Mesenchymal stem cell (in vitro differentiated cells and primary cell): ENCODE measurements around the gene ATG10.

Experiments used
- DNase-seq: peaks from one replicate; pipeline ENCODE4 v3.0.0-alpha.2; 2013
- H2AFZ ChIP-seq: one replicate; pipeline ENCODE4 v1.6.1; 2013; ENCODE audit warnings: low read depth, mild to moderate bottlenecking, control low read depth, inconsistent platforms, low read length, moderate library complexity
- H2AK5ac ChIP-seq: 2 replicates; pipeline ENCODE4 v1.6.1; 2013; ENCODE audit warnings: low read length, moderate library complexity, mild to moderate bottlenecking, inconsistent platforms; ENCODE audit not compliant: severe bottlenecking
- H2BK120ac ChIP-seq: one replicate; pipeline ENCODE4 v1.6.1; 2013; ENCODE audit warnings: low read depth, mild to moderate bottlenecking, inconsistent platforms, low read length, moderate library complexity
- H2BK12ac ChIP-seq, 2 experiments: one replicate each; pipeline ENCODE4 v1.6.1; 2013; ENCODE audit warnings: inconsistent platforms in 2 of 2, low read length in 2 of 2, mild to moderate bottlenecking in 2 of 2, moderate library complexity in 2 of 2, control low read depth in 1 of 2
- H2BK15ac ChIP-seq: one replicate; pipeline ENCODE4 v1.6.1; 2013; ENCODE audit warnings: mild to moderate bottlenecking, low read depth, inconsistent platforms; ENCODE audit not compliant: poor library complexity, severe bottlenecking
- H2BK5ac ChIP-seq: 2 replicates; pipeline ENCODE4 v1.6.1; 2013; ENCODE audit warnings: low read depth, mild to moderate bottlenecking, low read length, control low read depth, inconsistent platforms; ENCODE audit not compliant: poor library complexity, severe bottlenecking
- H3K14ac ChIP-seq, 2 experiments: one replicate each; pipeline ENCODE4 v1.6.1; 2013; ENCODE audit warnings: inconsistent platforms in 2 of 2, low read length in 2 of 2, control low read depth in 1 of 2, mild to moderate bottlenecking in 1 of 2, moderate library complexity in 1 of 2
- H3K18ac ChIP-seq, 2 experiments: one replicate each; pipeline ENCODE4 v1.6.1; 2013; ENCODE audit warnings: inconsistent platforms in 2 of 2, low read length in 2 of 2, control low read depth in 1 of 2, low read depth in 1 of 2, mild to moderate bottlenecking in 1 of 2
- H3K23ac ChIP-seq, 2 experiments: one replicate each; pipeline ENCODE4 v1.6.1; 2013; ENCODE audit warnings: inconsistent platforms in 2 of 2, low read length in 2 of 2, mild to moderate bottlenecking in 2 of 2, moderate library complexity in 2 of 2, control low read depth in 1 of 2
- H3K27ac ChIP-seq: 2 replicates; pipeline ENCODE4 v1.5.1; 2013; ENCODE audit warnings: mild to moderate bottlenecking, moderate library complexity, low read length, control low read depth, inconsistent platforms; ENCODE audit not compliant: poor library complexity, severe bottlenecking
- H3K27me3 ChIP-seq, 2 experiments: 2 replicates each; pipeline versions ENCODE4 v1.6.1 to v1.7.0; 2013; ENCODE audit warnings: low read length in 2 of 2, mild to moderate bottlenecking in 2 of 2, moderate library complexity in 2 of 2, control low read depth in 1 of 2, inconsistent platforms in 1 of 2; ENCODE audit not compliant: control insufficient read depth in 1 of 2, insufficient read depth in 1 of 2
- H3K36me3 ChIP-seq, 2 experiments: 2 replicates each; pipeline versions ENCODE4 v1.6.1 to v1.7.0; 2013; ENCODE audit warnings: low read length in 2 of 2, control low read depth in 1 of 2, inconsistent platforms in 1 of 2, low read depth in 1 of 2, mild to moderate bottlenecking in 1 of 2; ENCODE audit not compliant: insufficient read depth in 2 of 2, control insufficient read depth in 1 of 2
- H3K4ac ChIP-seq, 2 experiments: one replicate each; pipeline ENCODE4 v1.6.1; 2013; ENCODE audit warnings: inconsistent platforms in 2 of 2, low read length in 2 of 2, mild to moderate bottlenecking in 2 of 2, moderate library complexity in 2 of 2, control low read depth in 1 of 2, low read depth in 1 of 2
- H3K4me1 ChIP-seq: 2 replicates; pipeline ENCODE4 v1.6.1; 2013; ENCODE audit warnings: low read depth, low read length, control low read depth; ENCODE audit not compliant: control insufficient read depth, insufficient read depth
- H3K4me2 ChIP-seq: 2 replicates; pipeline ENCODE4 v1.6.1; 2013; ENCODE audit warnings: low read length, mild to moderate bottlenecking, inconsistent platforms; ENCODE audit not compliant: poor library complexity, severe bottlenecking
- H3K4me3 ChIP-seq, 2 experiments: 2 replicates each; pipeline versions ENCODE4 v1.5.1 to v1.7.0; 2013; ENCODE audit warnings: low read length in 2 of 2, mild to moderate bottlenecking in 2 of 2, control low read depth in 1 of 2, low read depth in 1 of 2; ENCODE audit not compliant: insufficient read depth in 1 of 2
- H3K79me1 ChIP-seq: replicated peaks from 2 replicates; pipeline ENCODE4 v1.6.1; 2013; ENCODE audit warnings: mild to moderate bottlenecking, control low read depth, low read length, inconsistent platforms; ENCODE audit not compliant: poor library complexity, severe bottlenecking
- H3K9ac ChIP-seq: 2 replicates; pipeline ENCODE4 v1.7.0; 2013; ENCODE audit warnings: mild to moderate bottlenecking, low read length, moderate library complexity
- H3K9me3 ChIP-seq: 2 replicates; pipeline ENCODE4 v1.7.0; 2013; ENCODE audit warnings: mild to moderate bottlenecking, low read length; ENCODE audit not compliant: control insufficient read depth
- H4K8ac ChIP-seq: one replicate; pipeline ENCODE4 v1.6.1; 2013; ENCODE audit warnings: inconsistent platforms, mild to moderate bottlenecking, low read length, moderate library complexity
- H4K91ac ChIP-seq: one replicate; pipeline ENCODE4 v1.6.1; 2013; ENCODE audit warnings: mild to moderate bottlenecking, low read length, inconsistent platforms
- WGBS: methylation state at CpG from one replicate; pipeline ENCODE4 v1.1.7; 2013; ENCODE audit warnings: mixed read lengths; 5-methylcytosine and 5-hydroxymethylcytosine counted together

The ATG10 gene

DNA sequence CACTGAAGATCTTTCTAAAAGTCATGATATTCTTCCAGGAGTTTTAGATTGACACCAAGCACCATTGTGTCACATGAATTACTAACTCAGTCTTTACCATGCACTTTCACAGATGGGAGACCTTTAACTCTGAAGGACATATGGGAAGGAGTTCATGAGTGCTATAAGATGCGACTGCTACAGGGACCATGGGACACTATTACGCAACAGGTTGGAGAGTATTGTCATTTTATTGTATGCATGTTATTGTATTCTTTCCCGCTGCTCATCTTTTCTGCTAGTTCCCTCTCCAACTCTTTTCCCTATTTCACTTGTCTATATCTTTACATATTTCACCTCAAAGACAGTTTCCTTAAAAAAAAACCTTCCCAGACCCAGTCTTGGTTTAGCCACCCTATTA, 206.6 kb downstream of the ATG10 start:
- H2BK12ac ChIP-seq, result no peak overlapping the region
- H3K36me3 ChIP-seq, result no peaks in the 10 kb centered on the region
- no peak overlapping the region for H3K4me3 ChIP-seq
- H2BK5ac ChIP-seq, result no peak overlapping the region
- H2BK15ac ChIP-seq, result no peak overlapping the region
- no peak overlapping the region for H4K8ac ChIP-seq
- DNase-seq, result no peak
- 96% methylated on average over 2 of the region's 3 CpGs for WGBS
- H3K79me1 ChIP-seq, result no peaks in the 10 kb centered on the region
- no peak overlapping the region for H2AK5ac ChIP-seq
- no peak overlapping the region for H3K4ac ChIP-seq
- no peak overlapping the region for H3K14ac ChIP-seq
- no peak overlapping the region for H3K27ac ChIP-seq
- no peaks in the 10 kb centered on the region for H3K4me1 ChIP-seq
- H3K4me2 ChIP-seq, result no peak overlapping the region
- H2BK120ac ChIP-seq, result no peak overlapping the region
- H3K9me3 ChIP-seq, result no peaks in the 10 kb centered on the region
- H3K18ac ChIP-seq, result no peak overlapping the region
- H3K23ac ChIP-seq, result no peak overlapping the region
- H3K9ac ChIP-seq, result no peak overlapping the region
- no peak overlapping the region for H2AFZ ChIP-seq
- H4K91ac ChIP-seq, result no peak overlapping the region
- H3K27me3 ChIP-seq, result no peaks in the 10 kb centered on the region

DNA sequence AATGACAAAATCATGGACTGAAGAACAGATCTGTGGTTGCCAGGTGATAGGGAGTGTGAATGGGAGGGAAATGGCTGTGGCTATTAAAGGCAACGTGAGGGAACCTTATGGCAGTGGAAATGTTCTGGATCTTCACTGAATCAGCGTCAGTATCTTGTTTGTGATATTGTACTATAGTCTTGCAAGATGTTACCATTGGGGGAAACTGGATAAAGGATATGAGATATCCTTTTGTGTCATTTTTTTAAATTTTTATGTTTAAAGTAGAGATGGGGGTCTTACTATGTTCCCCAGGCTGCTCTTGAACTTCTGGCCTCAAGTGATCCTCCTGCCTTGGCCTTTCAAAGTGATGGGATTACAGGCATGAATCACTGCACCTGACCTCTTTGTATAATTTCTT, 210.8 kb downstream of the ATG10 start:
- H3K4me2 ChIP-seq, result no peak overlapping the region
- H3K4me1 ChIP-seq, result no peaks in the 10 kb centered on the region
- no peaks in the 10 kb centered on the region for H3K36me3 ChIP-seq
- H3K18ac ChIP-seq, result no peak overlapping the region
- H4K8ac ChIP-seq, result no peak overlapping the region
- H3K27me3 ChIP-seq, result no peaks in the 10 kb centered on the region
- 85% methylated on average over 2 of the region's 2 CpGs for WGBS
- H2BK120ac ChIP-seq, result no peak overlapping the region
- no peak overlapping the region for H2AFZ ChIP-seq
- H3K79me1 ChIP-seq, result no peaks in the 10 kb centered on the region
- H3K9me3 ChIP-seq, result no peaks in the 10 kb centered on the region
- H3K14ac ChIP-seq, result no peak overlapping the region
- no peak for DNase-seq
- H3K27ac ChIP-seq, result no peak overlapping the region
- H3K23ac ChIP-seq, result no peak overlapping the region
- no peak overlapping the region for H3K9ac ChIP-seq
- H2AK5ac ChIP-seq, result no peak overlapping the region
- no peak overlapping the region for H4K91ac ChIP-seq
- no peak overlapping the region for H3K4ac ChIP-seq
- no peak overlapping the region for H3K4me3 ChIP-seq
- H2BK5ac ChIP-seq, result no peak overlapping the region
- no peak overlapping the region for H2BK15ac ChIP-seq
- no peak overlapping the region for H2BK12ac ChIP-seq

DNA sequence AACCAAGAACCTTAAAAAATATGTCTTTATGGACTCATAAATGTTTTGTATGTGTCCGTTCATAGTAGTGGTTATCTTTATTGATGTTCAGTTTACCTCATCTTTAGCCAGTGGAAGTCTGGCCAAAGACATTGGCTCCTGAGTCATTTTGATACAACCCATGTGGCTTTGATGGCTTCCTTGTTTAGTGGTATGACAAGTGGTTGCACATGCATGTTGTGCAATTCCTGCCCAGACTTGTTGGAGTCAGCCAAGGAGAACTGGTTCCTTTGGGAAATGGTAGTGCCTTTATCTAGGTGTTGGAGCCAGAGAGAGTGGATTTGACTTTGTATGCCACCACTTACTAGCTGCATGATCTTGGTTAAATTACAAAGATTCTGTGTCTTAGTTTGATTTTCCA, 212.0 kb downstream of the ATG10 start:
- Histone ChIP-seq H3K18ac (no peak overlapping the region), H2AFZ (no peak overlapping the region), H3K36me3 (no peaks in the 10 kb centered on the region), H3K27me3 (no peaks in the 10 kb centered on the region), H3K27ac (no peak overlapping the region), H2BK12ac (no peak overlapping the region), H3K4me1 (no peaks in the 10 kb centered on the region), H3K4ac (no peak overlapping the region), H4K91ac (no peak overlapping the region), H3K14ac (no peak overlapping the region), H4K8ac (no peak overlapping the region), H3K79me1 (no peaks in the 10 kb centered on the region), H2BK5ac (no peak overlapping the region), H3K4me3 (no peak overlapping the region), H2AK5ac (no peak overlapping the region), H3K4me2 (no peak overlapping the region), H3K9ac (no peak overlapping the region), H3K23ac (no peak overlapping the region), H2BK120ac (no peak overlapping the region), H2BK15ac (no peak overlapping the region), H3K9me3 (no peaks in the 10 kb centered on the region)
- WGBS, result 70% methylated on average over 1 of the region's 1 CpG
- peak; percentile 79 for DNase-seq

DNA sequence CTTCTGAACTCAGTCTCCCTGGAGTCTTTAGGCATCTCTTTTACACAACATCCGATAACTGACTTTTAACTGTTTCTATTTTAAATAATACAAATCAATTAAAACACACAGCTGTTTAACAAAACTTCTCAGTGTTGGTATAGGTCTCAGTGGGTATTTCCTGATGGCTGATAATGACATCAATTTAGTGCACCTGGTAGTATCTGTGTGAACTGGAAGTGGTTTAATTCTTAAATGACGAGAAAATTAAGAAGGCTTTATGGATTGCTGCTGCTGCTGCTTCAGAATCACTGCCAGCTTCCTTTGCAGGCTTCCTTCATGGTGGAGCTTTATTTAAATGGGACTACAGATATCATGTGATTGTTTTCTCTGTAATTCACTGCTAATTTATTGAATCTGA, 214.0 kb downstream of the ATG10 start:
- H3K18ac ChIP-seq, result no peak overlapping the region
- H2BK12ac ChIP-seq, result no peak overlapping the region
- H2AK5ac ChIP-seq, result no peak overlapping the region
- H3K4me3 ChIP-seq, result no peak overlapping the region
- no peaks in the 10 kb centered on the region for H3K27me3 ChIP-seq
- H3K79me1 ChIP-seq, result no peaks in the 10 kb centered on the region
- no peak overlapping the region for H2BK5ac ChIP-seq
- H3K9ac ChIP-seq, result no peak overlapping the region
- H4K91ac ChIP-seq, result no peak overlapping the region
- WGBS, result 97% methylated on average over 1 of the region's 2 CpGs
- H3K4ac ChIP-seq, result no peak overlapping the region
- H2AFZ ChIP-seq, result no peak overlapping the region
- H4K8ac ChIP-seq, result no peak overlapping the region
- DNase-seq, result no peak
- no peak overlapping the region for H2BK15ac ChIP-seq
- H3K4me1 ChIP-seq, result no peaks in the 10 kb centered on the region
- no peak overlapping the region for H2BK120ac ChIP-seq
- H3K14ac ChIP-seq, result no peak overlapping the region
- no peak overlapping the region for H3K27ac ChIP-seq
- H3K9me3 ChIP-seq, result no peaks in the 10 kb centered on the region
- H3K4me2 ChIP-seq, result no peak overlapping the region
- H3K36me3 ChIP-seq, result no peaks in the 10 kb centered on the region
- no peak overlapping the region for H3K23ac ChIP-seq
